GM19099 (cell line): ENCODE measurements around the gene CNNM1.

Experiments used
- POLR2A ChIP-seq: IDR thresholded peaks from 3 replicates; pipeline ENCODE4 v1.6.1; 2011; ENCODE audit warnings: low read depth; ENCODE audit not compliant: insufficient read length; ENCODE audit errors: extremely low read depth

Gene CNNM1

DNA sequence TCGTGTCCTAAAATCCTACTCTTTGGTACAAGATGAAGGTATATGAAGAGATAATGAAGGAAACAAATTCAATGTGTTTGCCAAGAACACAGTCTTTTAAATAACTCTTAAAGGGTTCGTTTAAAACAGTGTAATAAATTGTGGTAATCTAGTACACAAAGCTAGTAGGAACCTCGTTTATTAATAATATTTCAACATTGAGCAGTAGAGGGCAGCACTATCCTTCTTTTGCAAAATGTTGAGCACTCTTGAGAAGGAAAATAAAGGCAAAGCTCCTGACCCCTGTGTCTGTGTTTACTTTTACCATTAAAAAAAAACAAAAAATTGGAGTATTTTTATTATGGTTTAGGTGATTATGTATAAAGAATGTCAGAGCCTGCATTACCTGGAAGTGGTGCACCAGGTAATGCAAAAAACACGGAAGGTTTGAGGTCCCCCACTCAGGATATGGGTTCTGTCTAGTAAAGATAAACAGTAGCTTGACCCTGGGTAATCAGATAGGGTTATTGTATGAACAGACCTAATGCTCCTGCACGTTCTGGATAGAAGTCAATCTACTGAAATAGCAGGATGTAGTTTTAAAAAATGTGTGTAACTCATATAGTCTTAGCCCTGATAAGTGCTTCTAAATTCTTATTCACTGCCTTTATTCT lies 107.0 kb downstream of the CNNM1 start:
- TF ChIP-seq POLR2A: no peak

DNA sequence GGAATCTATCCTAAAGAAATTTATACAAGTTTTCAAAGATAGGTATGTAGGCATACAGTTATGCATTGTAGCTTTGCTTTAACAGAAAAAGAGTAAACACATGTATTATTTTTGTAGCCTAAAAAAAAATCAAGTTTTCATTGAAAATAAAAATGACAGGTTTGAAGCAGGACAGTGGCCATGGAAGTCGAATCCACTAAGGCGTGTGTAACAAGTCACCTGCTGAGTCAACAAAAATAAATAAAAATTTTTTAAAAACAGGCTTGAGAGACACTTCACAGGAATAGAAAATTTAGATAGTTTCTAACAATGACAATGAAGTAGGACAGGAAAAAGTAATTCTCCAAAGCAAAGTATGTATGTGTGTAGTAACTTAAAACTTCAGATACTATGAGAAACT lies 109.7 kb downstream of the CNNM1 start:
- no peak for TF ChIP-seq POLR2A

DNA sequence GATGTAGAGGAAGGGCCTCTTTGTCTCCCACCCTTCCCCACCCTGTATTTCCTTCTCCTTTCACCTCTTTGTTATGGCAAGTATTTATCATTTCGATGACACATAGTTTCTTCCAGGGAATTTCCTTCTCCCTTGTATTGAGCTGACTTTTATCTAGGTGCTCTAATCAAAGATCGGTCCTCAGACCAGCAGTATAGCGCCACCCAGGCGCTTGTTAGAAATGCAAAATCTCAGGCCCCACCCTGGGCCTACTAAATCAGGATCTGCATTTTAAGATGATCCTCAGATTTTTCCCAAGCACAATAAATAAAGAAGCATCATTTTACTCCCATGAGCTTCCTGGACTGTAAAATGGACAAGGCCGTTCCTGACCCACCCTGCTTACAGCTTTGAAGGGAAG lies 113.2 kb downstream of the CNNM1 start:
- no peak for TF ChIP-seq POLR2A

GRCh38 chr10:99443500-99443899 lies 114.3 kb downstream of the CNNM1 start:
- no peak for TF ChIP-seq POLR2A
